Bone marrow (tissue), 2 donors: ENCODE results near the gene GID8.
"Not testable (repeated sequence)": the region's sequence is repeated elsewhere in the genome, so short reads cannot be mapped to it uniquely, and the experiment has no call there.

Experiments used
- DNase-seq, 2 donors: peaks; one replicate each; lab custom pipeline; 2025; lab: John Stamatoyannopoulos, UW

GID8 gene

DNA sequence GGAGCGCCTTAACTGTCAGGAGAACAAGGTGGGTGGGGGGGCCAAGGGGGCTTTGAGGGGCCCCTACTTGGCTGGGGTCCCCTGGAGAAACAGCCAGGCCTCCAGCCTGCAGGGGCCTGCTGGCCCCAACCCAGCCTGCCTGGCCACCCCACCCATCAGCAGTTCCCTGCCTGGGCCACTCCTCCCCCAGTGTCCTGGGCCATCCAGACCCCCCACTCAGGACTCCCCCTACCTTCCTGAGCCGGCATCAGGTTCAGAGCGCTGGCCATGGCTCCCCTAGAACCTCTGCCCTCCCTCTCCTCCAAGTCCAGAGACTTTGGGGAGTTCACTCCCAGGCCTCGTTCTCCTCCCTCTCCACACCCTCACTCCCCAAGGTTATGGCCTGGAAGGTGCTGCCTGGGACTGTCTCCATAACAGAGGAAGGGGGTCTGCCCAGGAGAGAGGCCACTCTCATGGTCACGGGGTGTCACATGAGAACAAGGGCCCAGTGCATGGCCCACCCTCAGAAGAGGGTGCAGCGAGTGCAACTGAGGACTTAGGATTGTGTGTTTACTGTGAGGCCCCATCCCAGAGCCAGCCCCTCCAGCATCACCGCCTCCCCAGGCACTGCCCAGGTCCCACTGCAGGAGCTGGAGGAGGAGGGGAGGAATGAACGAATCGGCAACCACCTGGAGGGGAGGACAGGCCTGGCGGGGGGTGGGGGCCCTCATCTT, 20.6 kb downstream of the GID8 start:
- no peak for DNase-seq

- no peak for DNase-seq
Observed at GRCh38 chr20:62959101-62959971, 21.4 kb downstream of the GID8 start.

GRCh38 chr20:62959998-62960436, 22.1 kb downstream of the GID8 start:
- DNase-seq: no peak

DNA sequence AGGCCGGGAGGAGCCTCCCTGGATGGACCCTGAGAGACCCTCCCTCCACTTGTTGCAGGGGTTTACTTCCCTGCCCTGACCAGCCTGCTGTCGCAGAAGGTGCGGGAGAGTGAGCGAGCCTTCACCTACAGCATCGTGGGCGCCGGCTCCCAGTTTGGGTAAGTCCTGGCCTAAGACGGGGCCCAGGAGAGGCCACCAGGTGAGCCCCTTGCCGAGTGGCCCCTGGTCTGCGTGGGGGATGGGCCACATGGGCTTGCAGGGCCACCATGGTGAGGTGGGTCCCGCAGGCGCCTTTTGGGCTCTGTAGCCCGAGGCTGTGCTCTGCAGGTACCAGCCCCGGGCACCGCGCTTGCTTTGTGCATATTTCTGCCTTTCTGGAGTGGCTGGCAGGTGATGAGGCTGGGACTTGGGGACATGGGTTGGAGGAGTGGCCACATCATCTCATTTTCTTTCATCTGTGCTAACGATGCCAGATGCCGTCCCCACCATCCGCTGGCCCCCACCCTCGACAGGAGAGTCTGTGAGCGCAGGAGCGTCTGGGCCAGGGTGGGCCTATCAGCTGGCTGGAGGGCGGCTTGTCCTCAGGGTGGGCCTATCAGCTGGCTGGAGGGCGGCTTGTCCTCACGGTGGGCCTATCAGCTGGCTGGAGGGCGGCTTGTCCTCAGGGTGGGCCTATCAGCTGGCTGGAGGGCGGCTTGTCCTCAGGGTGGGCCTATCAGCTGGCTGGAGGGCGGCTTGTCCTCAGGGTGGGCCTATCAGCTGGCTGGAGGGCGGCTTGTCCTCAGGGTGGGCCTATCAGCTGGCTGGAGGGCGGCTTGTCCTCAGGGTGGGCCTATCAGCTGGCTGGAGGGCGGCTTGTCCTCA, 22.7 kb downstream of the GID8 start:
- not testable (repeated sequence) for DNase-seq

DNA sequence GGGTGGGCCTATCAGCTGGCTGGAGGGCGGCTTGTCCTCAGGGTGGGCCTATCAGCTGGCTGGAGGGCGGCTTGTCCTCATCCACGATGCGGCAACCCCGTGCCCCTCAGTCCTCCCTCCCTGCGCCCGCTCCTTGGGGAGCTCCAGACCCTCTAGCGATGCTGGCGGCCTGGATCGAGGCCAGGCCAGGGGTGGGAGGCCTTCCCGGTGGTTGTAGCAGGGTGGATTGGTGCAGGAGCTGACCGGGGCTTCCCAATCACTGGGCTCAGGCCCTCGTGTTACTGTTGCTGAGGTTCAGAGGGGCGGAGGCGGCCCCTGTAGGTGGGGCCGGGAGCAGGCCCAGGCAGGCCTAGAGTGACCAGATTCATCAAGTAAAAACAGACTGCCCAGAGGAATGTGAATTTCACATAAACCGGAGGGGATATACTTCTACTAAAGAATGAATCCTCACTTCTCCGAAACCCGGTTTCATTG, 23.4 kb downstream of the GID8 start:
- no peak for DNase-seq

DNA sequence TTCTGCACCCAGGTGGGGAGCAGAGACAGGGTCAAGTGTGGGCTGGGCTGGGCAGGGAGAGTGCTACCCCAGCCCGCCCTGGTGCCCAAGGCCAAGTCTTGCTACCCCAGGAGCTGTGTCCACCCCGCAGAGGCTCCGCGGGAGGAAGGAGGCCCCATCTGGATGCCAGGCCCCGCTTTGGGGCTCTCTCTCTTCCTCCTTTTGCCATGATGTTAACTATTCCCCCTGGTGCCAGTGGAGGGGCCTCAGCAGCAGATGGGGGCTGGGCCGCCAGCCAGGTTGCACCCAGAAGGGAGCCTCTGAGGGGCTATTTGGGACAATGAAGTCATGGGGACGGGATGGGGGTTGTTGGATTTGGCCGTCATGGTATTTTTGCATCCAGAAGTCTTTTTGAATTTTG, 23.9 kb downstream of the GID8 start:
- no peak for DNase-seq

DNA sequence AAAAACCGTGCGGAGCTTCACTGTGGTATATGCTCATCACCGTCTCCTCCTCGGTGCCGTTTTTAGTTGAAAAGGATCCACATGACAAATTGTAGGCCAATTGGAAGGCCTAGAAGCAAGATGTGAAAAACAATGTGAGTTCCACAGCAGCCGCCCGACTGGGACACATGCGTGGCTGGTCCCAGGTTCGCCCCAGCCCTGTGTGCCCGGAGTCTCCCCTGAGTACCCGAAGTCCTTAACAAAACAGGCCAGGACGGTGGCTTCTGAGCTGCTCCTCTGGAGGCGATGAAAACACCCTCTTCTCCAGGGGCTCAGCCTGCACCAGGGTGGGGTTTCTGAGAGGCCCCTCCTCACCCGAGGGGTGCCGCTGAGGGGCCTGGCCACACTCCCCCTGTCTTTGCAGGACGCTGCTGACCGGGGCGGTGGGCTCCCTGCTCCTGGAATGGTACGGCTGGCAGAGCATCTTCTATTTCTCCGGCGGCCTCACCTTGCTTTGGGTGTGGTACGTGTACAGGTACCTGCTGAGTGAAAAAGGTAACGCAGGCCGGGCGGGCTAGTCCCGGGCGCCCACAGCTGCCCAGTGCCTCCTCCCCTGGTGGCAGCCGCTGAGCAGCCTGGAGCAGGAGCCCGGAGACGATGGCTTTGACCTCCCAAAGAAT, 24.4 kb downstream of the GID8 start:
- DNase-seq: no peak

- no peak for DNase-seq
Observed at GRCh38 chr20:62962891-62963613, 25.1 kb downstream of the GID8 start.

GRCh38 chr20:62963614-62964397, 25.9 kb downstream of the GID8 start:
- no peak for DNase-seq

DNA sequence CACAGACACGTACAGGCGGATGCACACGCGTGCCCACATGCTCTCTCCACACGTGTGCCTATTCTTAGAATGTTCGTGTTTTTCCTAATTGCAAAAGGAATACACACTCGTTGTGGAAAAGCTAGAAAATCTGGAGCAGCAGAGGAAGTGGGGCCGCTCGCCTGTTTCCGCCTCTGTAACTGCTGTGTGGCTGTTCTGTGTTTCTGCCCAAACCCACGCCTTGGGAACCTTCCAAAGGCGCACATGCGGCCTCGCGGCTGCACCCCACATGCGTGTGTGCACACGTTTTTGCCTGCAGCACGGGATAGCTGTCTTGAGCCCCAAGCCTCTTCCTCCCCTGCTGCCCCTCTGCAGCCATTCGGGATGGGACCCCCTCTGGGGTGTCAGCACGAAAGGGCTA, 26.8 kb downstream of the GID8 start:
- DNase-seq: no peak

DNA sequence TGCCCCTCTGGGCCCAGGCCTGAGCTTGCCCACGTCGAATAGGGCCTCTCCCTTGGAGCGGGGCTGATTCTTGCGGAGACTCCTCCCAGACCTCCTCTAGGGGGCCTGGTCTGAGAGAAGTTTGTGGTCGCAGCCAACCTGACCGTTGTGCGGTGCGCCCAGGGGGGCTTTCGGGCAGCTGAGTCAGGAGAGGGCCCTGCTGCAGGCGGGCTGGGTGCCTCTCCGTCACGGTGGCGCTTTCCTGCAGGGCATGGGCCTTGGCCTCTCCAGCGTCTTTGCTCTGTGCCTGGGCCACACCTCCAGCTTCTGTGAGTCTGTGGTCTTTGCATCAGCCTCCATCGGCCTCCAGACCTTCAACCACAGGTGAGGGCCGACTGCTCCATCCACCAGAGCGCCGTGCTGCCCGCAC, 27.4 kb downstream of the GID8 start:
- no peak for DNase-seq

DNA sequence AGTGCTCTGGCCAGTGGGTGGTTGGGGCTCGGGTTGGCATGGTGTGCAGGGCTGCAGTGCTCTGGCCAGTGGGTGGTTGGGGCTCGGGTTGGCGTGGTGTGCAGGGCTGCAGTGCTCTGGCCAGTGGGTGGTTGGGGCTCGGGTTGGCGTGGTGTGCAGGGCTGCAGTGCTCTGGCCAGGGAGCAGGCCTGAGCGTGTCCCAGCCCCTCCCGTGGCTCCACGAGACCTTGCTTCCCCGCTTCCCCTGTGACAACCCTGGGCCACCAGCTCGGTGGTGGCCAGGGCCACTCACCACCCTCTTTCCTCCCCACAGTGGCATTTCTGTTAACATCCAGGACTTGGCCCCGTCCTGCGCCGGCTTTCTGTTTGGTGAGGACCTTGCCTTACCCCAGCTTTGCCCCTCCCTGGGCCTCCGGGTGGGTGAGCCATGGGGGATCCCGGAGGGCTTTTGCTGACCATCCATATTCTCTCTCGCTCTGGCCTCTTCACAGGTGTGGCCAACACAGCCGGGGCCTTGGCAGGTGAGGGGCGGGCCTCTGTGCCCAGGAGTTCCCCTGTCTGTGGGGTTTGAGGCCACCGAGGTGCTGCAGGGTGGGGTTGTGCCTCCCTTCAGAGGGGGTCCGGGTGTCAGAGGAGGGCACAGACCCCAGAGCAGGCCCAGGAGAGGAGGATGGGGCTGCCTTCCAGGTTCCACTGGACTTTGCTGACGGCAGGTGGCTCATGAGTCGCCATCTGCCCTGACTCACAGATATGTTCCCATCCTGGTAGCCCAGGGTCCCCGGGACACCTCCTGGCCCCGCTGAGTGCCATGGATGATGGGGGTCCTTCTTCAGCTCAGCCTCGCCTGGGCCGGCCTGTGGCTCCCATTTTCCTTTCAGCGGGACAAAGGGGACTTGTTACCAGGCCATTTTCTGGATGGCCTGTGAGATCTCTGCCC, 28.5 kb downstream of the GID8 start:
- no peak for DNase-seq

DNA sequence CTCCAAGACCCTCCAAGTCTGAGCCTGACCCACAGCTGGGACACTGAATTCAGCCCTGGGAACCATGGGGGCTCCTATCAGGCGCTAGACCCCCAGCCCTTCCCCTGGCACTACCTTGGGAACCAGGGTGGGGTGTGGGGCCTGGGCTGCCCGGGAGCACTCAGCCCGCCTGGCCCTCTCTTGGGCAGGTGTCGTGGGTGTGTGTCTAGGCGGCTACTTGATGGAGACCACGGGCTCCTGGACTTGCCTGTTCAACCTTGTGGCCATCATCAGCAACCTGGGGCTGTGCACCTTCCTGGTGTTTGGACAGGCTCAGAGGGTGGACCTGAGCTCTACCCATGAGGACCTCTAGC, 29.2 kb downstream of the GID8 start:
- no peak for DNase-seq

DNA sequence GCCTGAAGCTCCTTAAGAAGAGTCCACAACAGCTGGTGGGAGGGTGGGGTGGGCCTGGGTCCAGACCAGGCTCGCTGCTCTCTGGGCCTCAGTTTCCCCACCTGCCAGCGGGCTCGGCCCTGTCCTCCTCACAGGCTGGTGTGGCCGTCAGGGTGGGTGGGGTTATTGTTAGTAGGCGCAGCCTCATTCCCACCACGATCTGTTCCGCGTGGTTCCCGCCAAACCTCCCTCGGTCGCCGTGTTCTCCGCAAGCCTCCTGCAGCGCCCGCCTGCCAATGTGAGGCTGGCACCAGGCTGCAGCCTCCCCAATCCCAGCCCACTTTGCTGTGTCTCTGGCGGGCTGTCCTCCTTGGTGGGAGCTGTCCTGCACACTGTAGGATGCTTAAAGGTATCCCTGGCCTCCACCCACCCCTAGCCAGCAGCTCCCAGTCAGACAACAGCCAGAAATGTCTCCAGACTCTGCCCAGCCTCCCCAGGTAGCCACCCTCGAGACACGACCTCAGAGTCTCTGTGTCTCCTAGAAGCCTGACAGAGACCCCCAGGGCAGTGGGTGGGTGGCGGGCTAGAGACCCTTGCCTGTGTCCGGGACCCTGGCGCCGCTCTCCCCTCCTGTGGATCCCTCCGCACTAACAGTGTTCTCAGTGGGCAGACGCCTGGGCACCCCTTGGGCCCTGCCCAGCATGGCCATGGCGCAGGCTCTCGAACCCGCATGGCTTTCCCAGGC, 29.8 kb downstream of the GID8 start:
- DNase-seq: no peak

DNA sequence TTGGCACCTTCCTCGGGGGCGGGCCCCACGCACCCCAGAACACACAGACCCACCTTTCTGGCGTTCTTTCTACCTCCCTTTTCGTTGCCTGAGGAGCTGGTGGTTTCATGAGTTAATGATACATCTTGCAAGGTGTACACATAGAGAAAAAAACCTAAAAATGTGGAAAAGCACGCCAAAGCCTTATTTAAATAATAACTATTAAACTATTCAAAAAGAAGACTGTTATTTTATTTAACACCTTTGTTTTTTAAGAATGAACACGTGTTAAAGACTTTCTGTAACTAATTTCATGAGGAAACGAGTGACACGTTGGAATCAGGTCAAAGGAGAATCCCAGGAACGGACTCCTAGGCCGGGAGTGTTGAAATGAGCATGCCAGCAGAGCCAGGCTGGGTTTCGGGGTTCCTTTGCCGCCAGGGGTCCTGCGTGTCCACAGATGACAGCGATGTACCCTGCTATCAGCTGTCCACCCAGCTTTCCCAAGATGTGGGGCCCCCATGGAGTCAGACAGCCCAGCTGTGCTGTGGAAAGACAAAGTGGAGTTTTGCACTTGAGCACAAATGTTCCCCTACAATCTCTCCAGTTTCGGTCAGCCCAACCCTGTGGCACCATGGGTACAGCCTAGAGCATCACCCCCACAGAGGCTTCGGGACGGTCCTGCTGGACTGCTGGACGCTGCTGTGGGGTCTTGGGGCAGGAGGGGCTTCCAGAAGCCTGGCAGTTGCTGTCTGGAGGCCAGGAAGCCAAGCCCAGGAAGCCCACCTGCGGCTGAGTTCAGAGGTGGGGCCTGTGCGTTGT, 30.6 kb downstream of the GID8 start:
- DNase-seq: no peak

- DNase-seq: no peak
Observed at GRCh38 chr20:62969179-62969760, 31.3 kb downstream of the GID8 start.

DNA sequence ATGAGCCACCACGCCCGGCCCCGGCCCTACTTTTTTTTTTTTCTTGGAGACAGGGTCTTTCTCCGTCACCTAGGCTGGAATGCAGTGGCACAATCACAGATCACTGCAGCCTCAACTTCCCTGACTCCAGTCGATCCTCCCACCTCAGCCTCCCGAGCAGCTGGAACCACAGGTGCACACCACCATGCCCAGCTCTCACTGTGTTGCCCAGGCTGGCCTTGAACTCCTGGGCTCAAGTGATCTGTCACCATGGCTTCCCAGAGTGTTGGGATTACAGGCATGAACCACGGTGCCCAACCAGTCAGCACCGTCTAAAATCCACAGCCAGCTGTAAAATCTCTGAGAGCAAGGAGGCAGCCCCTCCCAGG, 32.0 kb downstream of the GID8 start:
- no peak for DNase-seq
